Astrocyte of the spinal cord (primary cell): ENCODE results near the gene CDADC1.

ENCODE experiments used
- DNase-seq: peaks from one replicate; pipeline ENCODE4 v3.0.0; 2011; ENCODE audit warnings: low read depth, low spot score
- H3K4me3 ChIP-seq: 2 replicates; pipeline ENCODE4 v1.5.1; 2011; ENCODE audit warnings: low read depth, mild to moderate bottlenecking, low read length, moderate library complexity
- CTCF ChIP-seq: IDR thresholded peaks from 2 replicates; pipeline ENCODE4 v1.5.1; 2012; ENCODE audit warnings: low read depth, mild to moderate bottlenecking, low read length, inconsistent platforms
- in situ Hi-C: cut with HindIII; loops from 2 replicates; pipeline ENCODE4 v1.10.0; 2017; ENCODE audit warnings: low sequenced_read_pairs

Gene CDADC1

GRCh38 chr13:49213997-49214916 is 33.5 kb upstream of the CDADC1 start:
- no peak for TF ChIP-seq CTCF
- in situ Hi-C loops = no loop called here
- DNase-seq = peak; percentile 2
- no peak overlapping the region for H3K4me3 ChIP-seq

GRCh38 chr13:49214917-49215376 is 32.8 kb upstream of the CDADC1 start:
- in situ Hi-C loops = no loop called here
- no peak for DNase-seq
- no peak for TF ChIP-seq CTCF
- H3K4me3 ChIP-seq = no peak overlapping the region

- in situ Hi-C loops = no loop called here
- no peak for DNase-seq
These were observed 31.4 kb upstream of the CDADC1 start for GRCh38 chr13:49216334-49216733.

GRCh38 chr13:49217962-49218492 is 29.7 kb upstream of the CDADC1 start:
- no peak for DNase-seq
- in situ Hi-C loops = no loop called here
- no peak overlapping the region for H3K4me3 ChIP-seq
- no peak for TF ChIP-seq CTCF

More at GRCh38 chr13:49216334-49216733, 31.4 kb upstream of the CDADC1 start:
- no peak overlapping the region for H3K4me3 ChIP-seq
- no peak for TF ChIP-seq CTCF

GRCh38 chr13:49218493-49219051 is 29.2 kb upstream of the CDADC1 start:
- in situ Hi-C loops = no loop called here
- no peak overlapping the region for H3K4me3 ChIP-seq
- no peak for TF ChIP-seq CTCF
- peak; percentile 2 for DNase-seq

- no peak for TF ChIP-seq CTCF
- in situ Hi-C loops = no loop called here
- H3K4me3 ChIP-seq = no peak overlapping the region
- peak; percentile 17 for DNase-seq
These were observed 28.1 kb upstream of the CDADC1 start for GRCh38 chr13:49219647-49220035.
